ENCODE data around the gene AJAP1. TPM values are rescaled to one million over a fixed set of nuclear protein-coding genes. Genes with fewer than 3 reads are reported as not detected.

Gene AJAP1
- total RNA-seq, 3 donors from 2014 or later: 0.09 to 1.1 (median 0.17) TPM

DNA sequence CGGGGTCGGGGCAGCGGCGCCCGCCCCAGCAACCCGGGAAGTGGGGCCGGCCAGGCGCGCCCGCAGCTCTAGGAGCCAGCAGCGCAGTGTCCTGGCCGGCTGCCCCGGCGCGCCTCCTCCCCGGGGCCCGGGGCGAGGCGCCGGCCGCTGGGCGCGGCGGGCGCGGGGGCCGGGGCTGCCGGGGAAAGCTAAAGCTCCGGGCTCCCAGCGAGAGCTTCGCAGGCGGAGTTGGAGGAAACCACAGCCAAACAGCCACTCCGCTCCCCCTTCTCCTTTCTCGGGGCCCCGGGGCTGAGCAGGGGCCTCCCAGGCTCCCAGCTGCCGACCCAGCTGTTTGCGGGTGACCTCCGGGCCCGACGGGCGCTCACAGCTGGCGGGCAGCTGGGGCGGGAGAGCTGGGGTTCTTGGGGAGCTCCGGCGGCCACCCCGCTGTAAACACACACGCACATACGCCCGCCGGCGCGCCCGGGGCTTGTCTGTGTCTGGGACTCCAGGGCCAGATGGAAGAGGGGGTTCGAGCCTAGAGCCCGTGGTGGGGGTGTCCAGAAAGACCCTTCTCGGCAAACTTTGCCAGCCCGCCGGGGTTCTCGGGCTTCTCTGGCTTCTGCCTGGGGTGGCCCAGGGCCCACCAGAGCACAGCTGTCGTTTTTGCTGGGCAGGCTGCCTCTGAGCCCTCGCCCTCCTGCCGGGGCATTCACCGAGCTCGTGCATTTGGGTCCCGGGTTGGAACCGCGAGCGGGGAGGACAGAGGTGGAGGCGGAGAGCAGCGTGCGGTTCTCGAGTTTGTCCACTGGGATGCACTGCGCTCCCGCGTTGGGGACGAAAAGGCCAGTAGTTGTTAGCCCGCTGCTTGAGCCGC, 1.5 kb downstream of the AJAP1 start:
- ATAC-seq (peak; percentile 38), DNase-seq (peak in 2 of 3 donors; percentile 30 to 40)
- no peaks in the 10 kb centered on the region for H3K36me3 ChIP-seq (ENCODE audit: low read depth)
- H3K4me1 ChIP-seq (ENCODE audit: low read depth): no peaks in the 10 kb centered on the region
- intact Hi-C loops (cut with DNase I, micrococcal nuclease): no loop called here
- TF ChIP-seq, protein P1, sequence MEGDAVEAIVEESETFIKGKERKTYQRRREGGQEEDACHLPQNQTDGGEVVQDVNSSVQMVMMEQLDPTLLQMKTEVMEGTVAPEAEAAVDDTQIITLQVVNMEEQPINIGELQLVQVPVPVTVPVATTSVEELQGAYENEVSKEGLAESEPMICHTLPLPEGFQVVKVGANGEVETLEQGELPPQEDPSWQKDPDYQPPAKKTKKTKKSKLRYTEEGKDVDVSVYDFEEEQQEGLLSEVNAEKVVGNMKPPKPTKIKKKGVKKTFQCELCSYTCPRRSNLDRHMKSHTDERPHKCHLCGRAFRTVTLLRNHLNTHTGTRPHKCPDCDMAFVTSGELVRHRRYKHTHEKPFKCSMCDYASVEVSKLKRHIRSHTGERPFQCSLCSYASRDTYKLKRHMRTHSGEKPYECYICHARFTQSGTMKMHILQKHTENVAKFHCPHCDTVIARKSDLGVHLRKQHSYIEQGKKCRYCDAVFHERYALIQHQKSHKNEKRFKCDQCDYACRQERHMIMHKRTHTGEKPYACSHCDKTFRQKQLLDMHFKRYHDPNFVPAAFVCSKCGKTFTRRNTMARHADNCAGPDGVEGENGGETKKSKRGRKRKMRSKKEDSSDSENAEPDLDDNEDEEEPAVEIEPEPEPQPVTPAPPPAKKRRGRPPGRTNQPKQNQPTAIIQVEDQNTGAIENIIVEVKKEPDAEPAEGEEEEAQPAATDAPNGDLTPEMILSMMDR (IDR thresholded peaks at IDR 0.05): no peak
- H3K9me3 ChIP-seq: no peaks in the 10 kb centered on the region
- no peak overlapping the region for H3K4me3 ChIP-seq

DNA sequence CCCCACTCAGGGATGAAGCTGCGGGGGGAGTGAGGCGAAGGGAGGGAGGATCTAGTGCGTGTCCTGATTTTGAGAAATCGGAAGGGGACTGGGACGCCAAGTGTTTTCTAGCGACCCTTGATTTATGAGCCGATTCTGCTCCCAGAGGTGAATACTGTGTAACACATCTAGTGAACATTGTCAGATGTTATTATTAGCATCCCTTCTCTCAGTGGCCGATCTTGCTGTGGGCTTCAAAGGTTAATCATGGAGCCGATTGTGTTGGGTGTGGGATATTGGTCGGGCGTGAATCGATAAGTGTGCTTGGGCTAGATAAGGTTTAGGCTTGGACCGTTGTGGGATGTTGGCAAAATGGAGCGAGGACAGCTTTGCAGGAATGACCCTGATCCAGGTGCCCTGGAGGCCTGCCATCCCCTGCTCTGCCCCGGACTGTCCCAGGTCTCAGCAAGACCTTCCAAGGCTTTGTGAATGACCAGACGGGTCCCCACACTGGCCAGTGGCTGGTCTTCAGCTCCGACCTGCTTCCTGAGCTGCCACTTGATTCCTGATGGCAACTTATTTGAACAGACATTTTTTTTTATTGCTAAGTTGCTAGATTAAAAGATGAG, 2.2 kb downstream of the AJAP1 start:
- intact Hi-C loops (cut with DNase I, micrococcal nuclease): no loop called here
- TF ChIP-seq, protein P1 (IDR thresholded peaks at IDR 0.05): no peak
- DNase-seq: no peak
- Histone ChIP-seq H3K9me3 (no peaks in the 10 kb centered on the region), H3K4me3 (no peak overlapping the region), H3K4me1 (ENCODE audit: low read depth) (no peaks in the 10 kb centered on the region), H3K36me3 (ENCODE audit: low read depth) (no peaks in the 10 kb centered on the region)
- no peak for ATAC-seq

DNA sequence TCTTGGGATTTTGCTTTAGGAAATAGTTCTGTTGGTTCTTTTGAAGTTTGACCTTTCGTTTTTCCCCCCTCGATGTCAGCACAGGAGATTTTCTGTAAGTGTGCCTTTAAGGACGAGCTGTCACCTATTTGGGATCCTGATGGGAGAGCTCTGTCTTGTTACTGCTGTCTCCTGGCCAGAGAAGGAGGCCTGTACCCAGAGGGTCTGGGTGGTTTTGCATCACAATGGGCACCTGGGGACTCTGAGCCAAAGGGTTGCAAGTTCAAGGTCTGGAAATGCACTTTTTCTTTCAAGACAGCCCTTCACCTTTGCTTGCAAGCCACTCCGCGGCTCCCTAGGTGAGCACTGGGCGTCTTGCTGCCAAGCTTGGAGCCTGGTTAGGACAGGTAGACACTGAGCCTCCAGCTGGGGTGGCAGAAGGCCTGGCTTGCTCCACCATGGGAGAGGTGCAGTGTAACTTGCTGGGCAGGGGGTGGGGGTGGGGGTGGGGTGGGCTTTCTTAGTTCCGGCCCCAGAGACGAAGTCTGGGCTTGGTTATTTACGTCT, 2.9 kb downstream of the AJAP1 start:
- DNase-seq (no peak), ATAC-seq (no peak)
- no peaks in the 10 kb centered on the region for H3K9me3 ChIP-seq
- TF ChIP-seq, protein P1 (IDR thresholded peaks at IDR 0.05): no peak
- no peaks in the 10 kb centered on the region for H3K4me1 ChIP-seq (ENCODE audit: low read depth)
- no peak overlapping the region for H3K4me3 ChIP-seq
- intact Hi-C loops (cut with DNase I, micrococcal nuclease): no loop called here
- no peaks in the 10 kb centered on the region for H3K36me3 ChIP-seq (ENCODE audit: low read depth)

DNA sequence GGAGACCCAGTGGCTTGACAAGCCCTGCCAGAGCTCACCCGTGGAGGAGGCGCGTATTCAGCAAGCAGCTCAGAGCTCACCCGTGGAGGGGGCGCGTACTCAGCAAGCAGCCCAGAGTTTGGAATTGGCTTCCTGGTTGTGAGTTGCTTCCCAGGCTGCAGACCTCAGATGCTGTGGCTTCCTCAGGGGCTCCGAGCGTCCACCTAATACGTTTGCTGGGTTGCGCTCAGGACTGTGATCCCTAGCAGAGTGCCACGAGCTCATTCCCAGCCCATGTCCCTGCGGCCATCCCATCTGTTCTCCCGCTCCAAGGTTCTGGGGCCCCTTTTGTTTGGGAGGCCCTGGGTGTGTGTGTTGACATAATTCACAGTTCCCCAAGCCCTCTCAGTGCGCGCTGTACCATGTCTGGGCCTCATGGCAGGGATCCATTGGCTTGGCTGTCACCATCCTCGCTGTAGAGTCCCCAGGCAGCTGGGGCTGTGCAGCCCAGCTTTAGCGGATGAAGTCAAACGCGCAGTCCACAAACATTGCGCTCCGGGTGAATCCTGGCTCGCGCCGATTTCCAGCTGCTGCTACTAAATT, 3.6 kb downstream of the AJAP1 start:
- Histone ChIP-seq H3K4me1 (ENCODE audit: low read depth) (no peaks in the 10 kb centered on the region), H3K36me3 (ENCODE audit: low read depth) (no peaks in the 10 kb centered on the region), H3K9me3 (no peaks in the 10 kb centered on the region), H3K4me3 (no peak overlapping the region)
- no peak for DNase-seq
- TF ChIP-seq, protein P1 (IDR thresholded peaks at IDR 0.05): no peak
- no peak for ATAC-seq
- intact Hi-C loops (cut with DNase I, micrococcal nuclease): no loop called here

DNA sequence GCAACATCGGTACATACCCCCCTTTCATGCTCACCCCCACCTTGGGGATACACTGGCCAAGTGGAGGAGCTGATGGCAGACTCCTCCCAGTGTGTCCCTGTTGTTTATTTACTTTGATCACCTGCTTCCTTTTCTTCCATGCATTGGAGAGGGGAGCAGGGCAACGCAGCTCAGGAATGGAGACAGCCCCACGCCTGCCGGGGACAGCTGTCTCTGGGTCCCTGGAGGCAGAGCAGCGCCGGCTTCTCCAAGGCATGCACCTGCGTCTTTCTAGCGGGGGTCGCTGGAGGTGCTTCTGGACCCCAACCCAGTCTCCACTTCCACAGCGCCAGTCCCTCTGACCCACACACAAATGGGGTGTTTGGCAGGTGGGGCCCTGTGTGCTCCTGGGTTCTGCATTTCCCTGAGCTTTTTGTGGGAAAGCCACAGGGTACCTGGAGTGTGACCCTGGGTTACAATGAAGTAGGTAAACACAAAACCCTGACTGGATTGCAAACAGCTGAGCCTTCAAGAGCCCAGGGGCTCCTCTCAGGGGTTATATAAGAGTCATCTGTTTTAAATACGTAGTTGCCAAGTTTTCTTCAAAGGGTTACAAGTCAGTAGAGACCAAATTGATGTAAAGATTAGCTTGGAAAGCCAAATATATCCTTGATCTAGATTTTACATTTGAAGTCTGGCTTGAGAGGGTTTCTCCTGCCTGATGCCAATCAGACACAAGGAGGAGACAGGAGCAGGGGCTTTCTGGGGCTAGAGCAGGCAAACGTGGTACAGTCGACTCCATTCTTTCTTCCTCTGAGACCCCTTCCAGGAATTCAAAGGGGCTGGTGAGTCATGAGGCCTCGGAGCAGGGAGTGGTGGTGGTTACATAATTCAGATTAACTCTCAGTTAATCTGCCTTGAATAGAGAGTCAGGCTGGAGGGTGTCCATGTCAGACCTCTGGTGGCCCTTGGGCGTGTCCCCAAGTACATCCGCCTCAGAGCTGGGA, 4.5 kb downstream of the AJAP1 start:
- DNase-seq (no peak), ATAC-seq (no peak)
- no peaks in the 10 kb centered on the region for H3K36me3 ChIP-seq (ENCODE audit: low read depth)
- intact Hi-C loops (cut with DNase I, micrococcal nuclease): no loop called here
- TF ChIP-seq, protein P1 (IDR thresholded peaks at IDR 0.05): no peak
- no peaks in the 10 kb centered on the region for H3K4me1 ChIP-seq (ENCODE audit: low read depth)
- no peaks in the 10 kb centered on the region for H3K9me3 ChIP-seq
- no peak overlapping the region for H3K4me3 ChIP-seq
